T-helper 2 cell treated with Interferon-gamma antibody and Interleukin-4, amounts not matched to agents 100 ng/mL and 5 ng/mL, for 36 hours (primary cell): ENCODE results near the gene SHC3. TPM values are rescaled to one million over a fixed set of nuclear protein-coding genes. Genes with fewer than 3 reads are reported as not detected.

Experiments
- intact Hi-C: fragments of 100-400 bp; cut with micrococcal nuclease; formaldehyde crosslinking; loops from one replicate; pipeline ENCODE4 v1.15.1; 2023
- total RNA-seq: library from RNA; stranded (reverse); gene quantifications from 2 replicates; pipeline ENCODE4 v1.2.3, GENCODE V29; 2022

The SHC3 gene
- total RNA-seq, 1 donor from 2014 or later: not detected

- intact Hi-C loops: no loop called here
These were observed 207.3 kb downstream of the SHC3 start for GRCh38 chr9:88971131-88971960.

- intact Hi-C loops: no loop called here
These were observed 208.8 kb downstream of the SHC3 start for GRCh38 chr9:88969646-88970373.

GRCh38 chr9:88968799-88969198, 209.8 kb downstream of the SHC3 start:
- intact Hi-C loops: no loop called here

GRCh38 chr9:88966894-88967676, 211.5 kb downstream of the SHC3 start:
- intact Hi-C loops: no loop called here

- intact Hi-C loops: no loop called here
These were observed 213.1 kb downstream of the SHC3 start for GRCh38 chr9:88965473-88965872.

- intact Hi-C loops: no loop called here
These were observed 218.0 kb downstream of the SHC3 start for GRCh38 chr9:88960632-88961031.

- intact Hi-C loops: no loop called here
These were observed 218.7 kb downstream of the SHC3 start for GRCh38 chr9:88959727-88960469.

- intact Hi-C loops: no loop called here
These were observed 221.1 kb downstream of the SHC3 start for GRCh38 chr9:88957526-88957925.

Other genes starting within 250 kb of the SHC3 start
- gene S1PR3, start 187.3 kb downstream of the SHC3 start, total RNA-seq: 0.82 and 1.0 TPM in 2 replicates
- 162 and 164 TPM in 2 replicates for gene CKS2, start 132.4 kb upstream of the SHC3 start, total RNA-seq
- gene SECISBP2, start 139.7 kb upstream of the SHC3 start, total RNA-seq: 44.8 and 50.9 TPM in 2 replicates